ENCODE measurements around the gene CPT1A. TPM values are rescaled to one million over a fixed set of nuclear protein-coding genes. Genes with fewer than 3 reads are reported as not detected.

Gene CPT1A
- total RNA-seq, 1 experiment from 2014 or later: 36.3 TPM

DNA sequence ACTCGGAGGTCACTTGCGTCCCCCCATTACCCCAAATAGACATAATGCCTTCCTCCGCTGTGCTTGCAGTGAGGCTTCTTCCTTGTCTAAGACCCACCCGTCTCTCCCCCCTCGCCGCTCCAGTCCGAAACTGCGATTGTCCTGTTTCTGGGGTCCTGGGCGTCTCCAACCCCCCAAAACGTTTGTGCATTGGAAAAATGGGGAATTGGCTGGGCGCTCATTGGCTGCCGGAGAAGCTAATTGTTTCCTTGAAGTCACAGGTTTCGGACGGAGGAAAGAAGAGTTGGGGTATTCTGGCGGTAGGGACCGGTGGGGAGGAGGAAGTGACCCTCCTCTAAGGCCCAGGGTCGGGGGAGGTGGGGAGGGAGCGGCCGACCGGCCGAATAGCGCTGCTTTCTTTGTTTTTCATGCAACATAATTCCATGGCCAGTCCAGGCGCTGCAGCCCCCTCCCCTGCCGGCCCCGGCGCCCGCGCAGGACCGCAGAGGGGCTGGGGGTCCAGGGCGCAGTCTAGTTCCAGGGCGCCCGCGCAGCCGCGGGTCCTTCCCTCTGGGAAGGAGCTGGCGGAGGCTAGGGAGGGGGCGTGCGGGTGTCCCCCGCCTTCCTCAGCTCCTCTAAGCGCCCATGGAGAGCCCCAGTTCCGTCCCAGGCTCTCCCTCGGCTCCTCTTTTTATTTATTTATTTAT, 12.7 kb upstream of the CPT1A start:
- H3K9me3 ChIP-seq (ENCODE audit: insufficient read depth, low read depth): no peaks in the 10 kb centered on the region
- H3K36me3 ChIP-seq (ENCODE audit: low read depth): no peaks in the 10 kb centered on the region
- no peak overlapping the region for H3K4me2 ChIP-seq
- no peak for TF ChIP-seq EZH2 (IDR thresholded peaks at IDR 0.05; ENCODE audit: low read depth)
- TF ChIP-seq, protein P1, sequence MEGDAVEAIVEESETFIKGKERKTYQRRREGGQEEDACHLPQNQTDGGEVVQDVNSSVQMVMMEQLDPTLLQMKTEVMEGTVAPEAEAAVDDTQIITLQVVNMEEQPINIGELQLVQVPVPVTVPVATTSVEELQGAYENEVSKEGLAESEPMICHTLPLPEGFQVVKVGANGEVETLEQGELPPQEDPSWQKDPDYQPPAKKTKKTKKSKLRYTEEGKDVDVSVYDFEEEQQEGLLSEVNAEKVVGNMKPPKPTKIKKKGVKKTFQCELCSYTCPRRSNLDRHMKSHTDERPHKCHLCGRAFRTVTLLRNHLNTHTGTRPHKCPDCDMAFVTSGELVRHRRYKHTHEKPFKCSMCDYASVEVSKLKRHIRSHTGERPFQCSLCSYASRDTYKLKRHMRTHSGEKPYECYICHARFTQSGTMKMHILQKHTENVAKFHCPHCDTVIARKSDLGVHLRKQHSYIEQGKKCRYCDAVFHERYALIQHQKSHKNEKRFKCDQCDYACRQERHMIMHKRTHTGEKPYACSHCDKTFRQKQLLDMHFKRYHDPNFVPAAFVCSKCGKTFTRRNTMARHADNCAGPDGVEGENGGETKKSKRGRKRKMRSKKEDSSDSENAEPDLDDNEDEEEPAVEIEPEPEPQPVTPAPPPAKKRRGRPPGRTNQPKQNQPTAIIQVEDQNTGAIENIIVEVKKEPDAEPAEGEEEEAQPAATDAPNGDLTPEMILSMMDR (conservative IDR thresholded peaks at IDR 0.05): no peak
- no peaks in the 10 kb centered on the region for H3K79me2 ChIP-seq (ENCODE audit: low read depth)
- H2AFZ ChIP-seq: no peak overlapping the region
- DNase-seq: no peak
- no TSS peak for BruUV-seq (replicated peaks)
- H3K4me3 ChIP-seq: no peak overlapping the region
- peaks cover 18% of the 10 kb centered on the region for H3K4me1 ChIP-seq (replicated peaks; ENCODE audit: insufficient read depth)
- H3F3A ChIP-seq (ENCODE audit: insufficient read depth, low read depth): peaks cover 25% of the 10 kb centered on the region; the same call in 1 of the 2 replicates
- CTCF ChIA-PET: no interaction called here
- no peaks in the 10 kb centered on the region for H4K20me1 ChIP-seq (ENCODE audit: insufficient read depth)
- POLR2A ChIA-PET (ENCODE audit: unreplicated experiment): interaction anchor here (0.5 kb wide), 1 partner anchor 24 kb away, joined by 3 read pairs; no protein-coding TSS in a partner anchor
- no peak overlapping the region for H3K27ac ChIP-seq
- H3K27me3 ChIP-seq (ENCODE audit: insufficient read depth, low read depth): 0 out of 2 replicates have a peak, but pooled peaks cover 4% of the 10 kb centered on the region
- intact Hi-C loops (cut with micrococcal nuclease; ENCODE audit: unreplicated experiment): no loop called here
- no peaks in the 10 kb centered on the region for H3K9me2 ChIP-seq (ENCODE audit: insufficient read depth)

DNA sequence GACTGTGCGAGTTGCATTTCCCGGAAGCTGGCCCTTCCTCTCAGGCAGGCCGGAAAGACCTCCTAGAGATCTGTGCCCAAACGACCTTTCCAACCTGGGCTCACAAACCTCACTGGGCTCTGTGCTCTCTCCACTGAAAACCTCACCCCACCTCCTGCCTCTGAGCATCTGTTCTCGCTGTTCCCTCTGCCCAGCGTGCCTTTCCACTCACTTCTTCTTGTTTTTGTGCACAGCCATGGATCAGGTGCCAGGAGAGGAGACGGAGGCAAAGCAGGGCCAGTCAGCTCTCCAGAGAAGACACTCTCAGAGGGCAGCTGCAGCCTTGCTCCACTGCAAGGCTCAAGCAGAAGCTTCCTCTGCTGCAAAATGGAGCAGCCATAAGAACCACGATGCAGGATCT, 10.9 kb upstream of the CPT1A start:
- Histone ChIP-seq H3K9me2 (ENCODE audit: insufficient read depth) (no peaks in the 10 kb centered on the region), H3K27ac (no peak overlapping the region), H2AFZ (no peak overlapping the region), H3K4me1 (replicated peaks; ENCODE audit: insufficient read depth) (peaks cover 12% of the 10 kb centered on the region), H3K9me3 (ENCODE audit: insufficient read depth, low read depth) (no peaks in the 10 kb centered on the region), H3F3A (ENCODE audit: insufficient read depth, low read depth) (peaks cover 19% of the 10 kb centered on the region; the same call in 1 of the 2 replicates), H3K79me2 (ENCODE audit: low read depth) (no peaks in the 10 kb centered on the region), H3K4me3 (no peak overlapping the region), H4K20me1 (ENCODE audit: insufficient read depth) (no peaks in the 10 kb centered on the region), H3K27me3 (ENCODE audit: insufficient read depth, low read depth) (0 out of 2 replicates have a peak, but pooled peaks cover 4% of the 10 kb centered on the region), H3K36me3 (ENCODE audit: low read depth) (no peaks in the 10 kb centered on the region), H3K4me2 (no peak overlapping the region)
- CTCF ChIA-PET: no interaction called here
- POLR2A ChIA-PET (ENCODE audit: unreplicated experiment): no interaction called here
- DNase-seq: no peak
- intact Hi-C loops (cut with micrococcal nuclease; ENCODE audit: unreplicated experiment): no loop called here
- TF ChIP-seq EZH2 (IDR thresholded peaks at IDR 0.05; ENCODE audit: low read depth): no peak
- TF ChIP-seq, protein P1 (conservative IDR thresholded peaks at IDR 0.05): no peak
- BruUV-seq (replicated peaks): no TSS peak

- ChIA-PET CTCF (no interaction called here), POLR2A (ENCODE audit: unreplicated experiment) (no interaction called here)
- no peak for DNase-seq
- Histone ChIP-seq H3K9me2 (ENCODE audit: insufficient read depth) (no peaks in the 10 kb centered on the region), H3K9me3 (ENCODE audit: insufficient read depth, low read depth) (no peaks in the 10 kb centered on the region), H3K4me3 (no peak overlapping the region), H4K20me1 (ENCODE audit: insufficient read depth) (no peaks in the 10 kb centered on the region), H3K79me2 (ENCODE audit: low read depth) (no peaks in the 10 kb centered on the region), H3K27ac (no peak overlapping the region), H2AFZ (no peak overlapping the region), H3F3A (ENCODE audit: insufficient read depth, low read depth) (0 out of 2 replicates have a peak, but pooled peaks cover 7% of the 10 kb centered on the region), H3K4me2 (no peak overlapping the region), H3K4me1 (replicated peaks; ENCODE audit: insufficient read depth) (no peaks in the 10 kb centered on the region; the same call in 1 of the 2 replicates), H3K36me3 (ENCODE audit: low read depth) (no peaks in the 10 kb centered on the region), H3K27me3 (ENCODE audit: insufficient read depth, low read depth) (0 out of 2 replicates have a peak, but pooled peaks cover 4% of the 10 kb centered on the region)
- TF ChIP-seq, protein P1 (conservative IDR thresholded peaks at IDR 0.05): no peak
- TF ChIP-seq EZH2 (IDR thresholded peaks at IDR 0.05; ENCODE audit: low read depth): no peak
- intact Hi-C loops (cut with micrococcal nuclease; ENCODE audit: unreplicated experiment): loop anchor here (10.0 kb wide), 1 partner anchor 236 kb away; no protein-coding TSS in a partner anchor
- no TSS peak for BruUV-seq (replicated peaks)
Observed at GRCh38 chr11:68848429-68848828, 6.7 kb upstream of the CPT1A start.

Data from PC-9 (cell line).